Coronary artery (tissue), 2 donors: ENCODE data around the gene SLFN11.

Experiments used
- DNase-seq: peaks from one replicate; pipeline ENCODE4 v3.0.0-alpha.2; 2017; ENCODE audit warnings: low spot score
- H3K27ac ChIP-seq, 2 donors: fragments of 200-600 bp; sonication (generic); one replicate each; pipeline ENCODE4 v1.5.1; 2016 to 2019
- H3K4me3 ChIP-seq: fragments of 200-600 bp; sonication (generic); 2 replicates; pipeline ENCODE4 v1.5.1; 2016; ENCODE audit warnings: mild to moderate bottlenecking, moderate library complexity
- TF ChIP-seq, protein P1 (sequence below): fragments of 200-600 bp; sonication (generic); IDR thresholded peaks from one replicate; pipeline ENCODE4 v1.5.1; 2019; ENCODE audit warnings: antibody characterized with exemption

SLFN11 gene

DNA sequence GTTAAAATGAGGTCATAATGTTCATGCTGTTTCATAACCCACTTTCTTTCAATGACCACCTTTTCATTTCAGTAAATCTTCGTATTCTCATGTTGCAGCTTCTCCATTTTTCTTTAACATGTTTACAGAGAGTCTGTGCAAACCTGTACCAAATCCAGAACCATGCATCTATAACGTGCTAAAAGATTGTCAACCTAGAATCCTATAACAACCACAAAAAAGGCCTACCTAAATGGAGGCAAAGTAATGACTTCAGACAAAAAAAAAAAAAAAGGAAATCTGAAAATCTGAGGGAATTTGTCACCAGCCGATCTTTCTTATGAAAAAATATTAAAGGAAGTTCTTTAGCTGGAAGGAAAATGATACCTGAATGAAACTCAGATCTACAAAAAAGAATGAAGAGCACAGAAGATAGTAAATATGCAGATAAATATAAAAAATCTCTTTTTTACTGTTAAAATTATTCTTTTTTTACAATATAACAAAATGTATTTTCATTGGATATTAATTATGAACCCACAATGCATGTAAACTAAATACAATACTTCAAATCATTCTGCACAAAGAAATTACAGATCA is 1.4 kb upstream of the SLFN11 start:
- Histone ChIP-seq H3K4me3 (peak overlapping the region; percentile 84), H3K27ac (peak overlapping the region; percentile 89 to 96)
- DNase-seq: no peak
- TF ChIP-seq, protein P1, sequence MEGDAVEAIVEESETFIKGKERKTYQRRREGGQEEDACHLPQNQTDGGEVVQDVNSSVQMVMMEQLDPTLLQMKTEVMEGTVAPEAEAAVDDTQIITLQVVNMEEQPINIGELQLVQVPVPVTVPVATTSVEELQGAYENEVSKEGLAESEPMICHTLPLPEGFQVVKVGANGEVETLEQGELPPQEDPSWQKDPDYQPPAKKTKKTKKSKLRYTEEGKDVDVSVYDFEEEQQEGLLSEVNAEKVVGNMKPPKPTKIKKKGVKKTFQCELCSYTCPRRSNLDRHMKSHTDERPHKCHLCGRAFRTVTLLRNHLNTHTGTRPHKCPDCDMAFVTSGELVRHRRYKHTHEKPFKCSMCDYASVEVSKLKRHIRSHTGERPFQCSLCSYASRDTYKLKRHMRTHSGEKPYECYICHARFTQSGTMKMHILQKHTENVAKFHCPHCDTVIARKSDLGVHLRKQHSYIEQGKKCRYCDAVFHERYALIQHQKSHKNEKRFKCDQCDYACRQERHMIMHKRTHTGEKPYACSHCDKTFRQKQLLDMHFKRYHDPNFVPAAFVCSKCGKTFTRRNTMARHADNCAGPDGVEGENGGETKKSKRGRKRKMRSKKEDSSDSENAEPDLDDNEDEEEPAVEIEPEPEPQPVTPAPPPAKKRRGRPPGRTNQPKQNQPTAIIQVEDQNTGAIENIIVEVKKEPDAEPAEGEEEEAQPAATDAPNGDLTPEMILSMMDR: no peak

DNA sequence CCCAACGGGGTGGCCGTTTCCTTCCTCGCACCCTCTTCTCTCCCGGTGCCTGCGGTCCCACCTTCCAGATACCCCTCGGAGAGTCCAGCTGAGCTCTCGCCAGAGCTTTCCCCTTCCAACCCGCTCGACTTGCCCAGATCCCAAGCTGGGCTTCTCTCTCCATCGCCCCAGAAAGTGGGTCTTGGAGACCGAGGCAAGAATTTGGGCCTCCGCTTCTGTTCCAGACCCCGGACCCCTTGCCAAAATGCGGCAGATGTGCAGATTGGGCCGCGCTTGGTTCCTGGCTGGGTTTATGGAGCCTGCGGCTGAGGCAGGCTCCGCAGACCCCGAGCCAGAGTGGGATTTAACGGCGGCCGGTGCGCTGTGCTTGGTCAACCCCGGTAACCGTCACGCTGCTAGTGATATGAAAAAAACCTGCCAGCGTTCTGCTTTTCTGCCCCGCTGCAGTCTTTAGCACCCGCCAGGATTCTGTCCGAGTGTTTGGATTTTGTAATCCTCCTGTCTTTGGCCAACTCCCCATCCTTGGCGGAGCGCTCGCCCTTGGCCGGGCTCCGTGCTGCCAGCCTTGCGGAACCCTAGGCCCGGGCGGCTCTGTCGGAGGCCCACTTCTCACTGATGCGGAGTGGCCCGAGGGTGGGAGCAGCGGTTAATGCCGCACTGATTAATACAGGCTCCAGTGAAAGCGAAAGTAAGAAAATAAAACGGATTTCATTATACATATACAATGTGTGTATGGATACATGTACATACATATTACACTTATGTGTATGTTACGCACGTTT is 754 bp upstream of the SLFN11 start:
- Histone ChIP-seq H3K27ac (peak overlapping the region; percentile 89 to 96), H3K4me3 (peak overlapping the region; percentile 84)
- TF ChIP-seq, protein P1: no peak
- DNase-seq: no peak

DNA sequence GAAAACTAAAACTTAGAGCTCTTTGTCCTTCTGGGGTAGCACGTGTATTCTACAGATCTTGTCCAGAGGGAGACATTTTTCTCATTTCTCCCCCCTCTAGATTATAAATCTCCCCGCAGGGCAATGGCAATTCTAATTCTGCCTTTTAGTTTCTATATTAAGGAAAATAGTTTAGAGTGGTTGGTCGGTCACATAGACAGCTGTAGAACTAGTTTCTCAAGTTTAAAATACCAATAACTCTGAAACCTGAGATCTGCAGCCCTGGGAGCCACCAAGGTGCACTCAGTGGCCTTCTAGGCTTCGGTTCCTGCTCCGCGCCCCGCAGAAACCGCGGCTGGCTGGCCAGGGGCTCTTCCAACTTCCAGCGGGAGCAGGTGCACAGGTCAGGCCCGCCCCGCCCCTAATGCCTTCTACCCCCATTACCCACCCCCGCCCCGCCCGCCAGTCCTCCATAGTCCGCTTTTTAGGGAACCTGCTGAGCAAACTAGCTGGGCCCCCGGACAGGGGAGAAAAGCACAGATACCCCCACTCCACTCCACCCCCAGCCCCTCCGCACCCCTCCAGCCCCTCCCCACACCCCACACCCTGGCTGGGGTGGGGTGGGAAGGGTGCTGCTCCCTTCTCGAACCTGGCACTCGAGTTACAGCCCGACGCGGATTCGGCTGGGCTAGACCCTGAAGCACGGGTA is 431 bp downstream of the SLFN11 start:
- no peak for DNase-seq
- Histone ChIP-seq H3K27ac (peak overlapping the region; percentile 89 to 96), H3K4me3 (peak overlapping the region; percentile 84)
- TF ChIP-seq, protein P1: no peak

DNA sequence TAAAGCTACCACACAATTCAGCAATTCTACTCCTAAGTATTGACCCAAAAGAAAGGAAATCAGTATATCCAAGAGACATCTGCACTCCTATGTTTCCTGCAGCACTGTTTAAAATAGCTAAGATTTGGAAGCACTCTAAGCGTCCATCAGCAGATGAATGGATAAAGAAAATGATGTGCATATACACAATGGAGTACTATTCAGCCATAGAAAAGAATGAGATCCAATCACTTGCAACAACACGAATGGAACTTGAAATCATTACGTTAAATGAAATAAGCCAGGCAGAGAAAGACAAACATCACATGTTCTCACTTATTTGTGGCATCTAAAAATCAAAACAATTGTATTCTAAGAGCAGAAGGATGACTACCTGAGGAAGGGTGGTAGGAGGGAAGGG is 1.5 kb downstream of the SLFN11 start:
- Histone ChIP-seq H3K27ac (no peak overlapping the region), H3K4me3 (peak overlapping the region; percentile 84)
- DNase-seq: no peak
- TF ChIP-seq, protein P1: no peak

DNA sequence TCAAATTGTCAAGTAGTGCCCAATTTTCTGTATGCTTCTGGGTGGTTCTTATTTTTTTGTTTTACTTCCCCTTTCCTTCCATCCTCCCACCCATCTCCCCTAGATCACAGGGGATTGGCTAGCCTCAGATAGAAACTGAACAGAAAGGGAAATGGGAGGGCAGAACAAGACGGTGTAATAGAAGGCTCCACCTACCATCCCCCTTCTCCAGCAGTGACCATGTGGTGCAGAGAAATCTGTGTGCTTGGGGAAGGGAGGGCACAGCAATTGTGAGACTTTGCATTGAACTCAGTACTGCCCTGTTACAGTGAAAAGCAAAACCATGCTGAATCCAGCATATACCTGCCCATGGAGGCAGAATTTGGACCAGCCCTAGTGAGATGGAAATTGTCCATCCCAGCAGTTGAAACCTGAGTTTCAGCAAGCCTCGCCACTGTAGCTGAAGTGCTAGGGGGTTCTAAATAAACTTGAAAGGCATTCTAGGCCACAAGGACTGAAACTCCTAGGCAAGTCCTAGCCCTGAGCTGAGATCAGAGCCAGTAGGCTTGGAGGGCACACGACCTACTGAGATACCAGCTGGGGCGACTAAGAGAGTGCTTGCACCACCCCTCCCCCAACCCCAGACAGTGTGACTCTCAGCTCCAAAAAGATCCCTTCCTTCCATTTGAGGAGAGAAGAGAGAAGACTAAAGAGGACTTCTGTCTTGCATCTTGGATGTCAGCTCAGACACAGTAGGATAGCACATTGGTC is 5.2 kb downstream of the SLFN11 start:
- H3K27ac ChIP-seq: no peak overlapping the region
- no peak for DNase-seq
- H3K4me3 ChIP-seq: no peak overlapping the region
- TF ChIP-seq, protein P1: no peak

DNA sequence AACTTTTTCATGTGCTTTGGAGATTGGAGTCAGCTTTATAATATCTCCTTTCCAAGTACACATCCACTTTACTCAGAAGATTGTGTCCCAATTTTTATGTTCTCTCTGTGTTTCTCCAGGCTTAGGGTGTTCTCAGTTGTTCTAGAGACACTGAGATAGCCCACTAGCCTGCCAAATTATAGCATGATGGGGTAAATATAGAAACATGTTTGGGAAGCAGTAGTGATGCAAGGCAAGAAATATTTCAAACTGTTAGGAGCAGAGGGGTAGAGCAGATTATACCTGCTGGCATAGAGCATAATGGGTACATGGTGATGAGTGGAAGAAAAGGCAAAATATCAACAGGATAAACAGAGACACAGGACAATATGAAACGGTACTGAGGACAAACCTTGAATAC is 12.4 kb downstream of the SLFN11 start:
- H3K4me3 ChIP-seq: no peak overlapping the region
- TF ChIP-seq, protein P1: no peak
- H3K27ac ChIP-seq: no peak overlapping the region
- DNase-seq: no peak
